Measurements from ENCODE around the gene HPSE2. TPM values are rescaled to one million over a fixed set of nuclear protein-coding genes. Genes with fewer than 3 reads are reported as not detected.

The HPSE2 gene
- total and polyA plus RNA-seq, 2 donors (not counting 1 experiment from before 2014, with no cell fraction given), result not detected

DNA sequence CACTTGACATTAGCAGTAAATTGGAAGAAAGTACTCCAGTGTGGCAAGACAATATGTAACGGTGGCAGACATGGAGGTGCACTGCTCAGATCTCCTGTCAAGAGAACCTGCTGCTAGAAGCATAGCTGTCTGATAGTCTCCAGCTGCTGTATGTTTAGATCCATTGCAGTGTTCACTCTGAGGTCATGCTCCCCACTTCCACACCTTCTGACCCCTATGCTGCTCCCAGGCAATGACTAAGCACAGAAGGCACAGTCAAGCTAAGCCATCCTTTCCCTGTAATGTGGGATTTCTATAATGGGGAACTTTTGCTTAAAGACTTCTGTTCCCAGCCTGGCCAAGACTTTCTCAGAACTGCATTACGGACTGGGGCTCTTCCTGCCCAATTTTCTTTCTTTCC, 315.8 kb downstream of the HPSE2 start:
- H3K36me3 ChIP-seq (replicated peaks in 1 of 2; ENCODE audit: control extremely low read depth in 1 of 2, control insufficient read depth in 1 of 2, extremely low read depth in 1 of 2, insufficient read depth in 2 of 2, low read length in 1 of 2), result no peaks in the 10 kb centered on the region
- intact Hi-C loops (cut with micrococcal nuclease), result no loop called here
- no peak overlapping the region for H3K27ac Mint-ChIP-seq
- ATAC-seq (ENCODE audit: low read depth) (no peak), DNase-seq (no peak)
- TF ChIP-seq, protein P1, sequence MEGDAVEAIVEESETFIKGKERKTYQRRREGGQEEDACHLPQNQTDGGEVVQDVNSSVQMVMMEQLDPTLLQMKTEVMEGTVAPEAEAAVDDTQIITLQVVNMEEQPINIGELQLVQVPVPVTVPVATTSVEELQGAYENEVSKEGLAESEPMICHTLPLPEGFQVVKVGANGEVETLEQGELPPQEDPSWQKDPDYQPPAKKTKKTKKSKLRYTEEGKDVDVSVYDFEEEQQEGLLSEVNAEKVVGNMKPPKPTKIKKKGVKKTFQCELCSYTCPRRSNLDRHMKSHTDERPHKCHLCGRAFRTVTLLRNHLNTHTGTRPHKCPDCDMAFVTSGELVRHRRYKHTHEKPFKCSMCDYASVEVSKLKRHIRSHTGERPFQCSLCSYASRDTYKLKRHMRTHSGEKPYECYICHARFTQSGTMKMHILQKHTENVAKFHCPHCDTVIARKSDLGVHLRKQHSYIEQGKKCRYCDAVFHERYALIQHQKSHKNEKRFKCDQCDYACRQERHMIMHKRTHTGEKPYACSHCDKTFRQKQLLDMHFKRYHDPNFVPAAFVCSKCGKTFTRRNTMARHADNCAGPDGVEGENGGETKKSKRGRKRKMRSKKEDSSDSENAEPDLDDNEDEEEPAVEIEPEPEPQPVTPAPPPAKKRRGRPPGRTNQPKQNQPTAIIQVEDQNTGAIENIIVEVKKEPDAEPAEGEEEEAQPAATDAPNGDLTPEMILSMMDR (IDR thresholded peaks at IDR 0.05), result no peak
- no peak for TF ChIP-seq EZH2 (IDR thresholded peaks at IDR 0.05; ENCODE audit: borderline replicate concordance, insufficient read depth, low read depth, low read length, poor library complexity, severe bottlenecking)
- no peaks in the 10 kb centered on the region for H3K9me3 Mint-ChIP-seq (ENCODE audit: insufficient read depth)
- no peak overlapping the region for H3K4me2 ChIP-seq (replicated peaks; ENCODE audit: low read depth, low read length, poor library complexity, severe bottlenecking)
- H3K9ac ChIP-seq (ENCODE audit: low read length), result no peak overlapping the region
- H3K27ac ChIP-seq (ENCODE audit: low read length in 2 of 2), result no peak overlapping the region
- CTCF ChIA-PET, result no interaction called here
- H3K79me2 ChIP-seq (ENCODE audit: control insufficient read depth, insufficient read depth, low read length), result no peaks in the 10 kb centered on the region
- 79% methylated on average over 2 of the region's 2 CpGs for WGBS (ENCODE audit: insufficient coverage)
- POLR2A ChIA-PET, result no interaction called here
- no peaks in the 10 kb centered on the region for H4K20me1 ChIP-seq (ENCODE audit: control insufficient read depth, insufficient read depth, low read length, poor library complexity, severe bottlenecking)
- no peaks in the 10 kb centered on the region for H3K4me1 ChIP-seq (ENCODE audit: control insufficient read depth in 2 of 2, insufficient read depth in 2 of 2, low read length in 2 of 2)
- peaks cover 4% of the 10 kb centered on the region for H3K27me3 Mint-ChIP-seq
- no peak overlapping the region for H3K4me3 ChIP-seq (ENCODE audit: control extremely low read depth in 1 of 5, extremely low read depth in 1 of 5, insufficient read depth in 1 of 5, low read depth in 2 of 5, low read length in 4 of 5)
- no peak overlapping the region for H3K4me3 Mint-ChIP-seq
- H2AFZ ChIP-seq (ENCODE audit: insufficient read depth, low read depth, low read length, poor library complexity, severe bottlenecking), result no peak overlapping the region
- H3K9me3 ChIP-seq (ENCODE audit: control extremely low read depth in 1 of 3, control insufficient read depth in 2 of 3, insufficient read depth in 1 of 3, low read length in 2 of 3), result no peaks in the 10 kb centered on the region
- H3K27me3 ChIP-seq (replicated peaks in 1 of 4; ENCODE audit: control extremely low read depth in 1 of 4, control insufficient read depth in 3 of 4, insufficient read depth in 4 of 4, low read length in 3 of 4), result no peaks in the 10 kb centered on the region
- H3K4me1 Mint-ChIP-seq, result no peaks in the 10 kb centered on the region

DNA sequence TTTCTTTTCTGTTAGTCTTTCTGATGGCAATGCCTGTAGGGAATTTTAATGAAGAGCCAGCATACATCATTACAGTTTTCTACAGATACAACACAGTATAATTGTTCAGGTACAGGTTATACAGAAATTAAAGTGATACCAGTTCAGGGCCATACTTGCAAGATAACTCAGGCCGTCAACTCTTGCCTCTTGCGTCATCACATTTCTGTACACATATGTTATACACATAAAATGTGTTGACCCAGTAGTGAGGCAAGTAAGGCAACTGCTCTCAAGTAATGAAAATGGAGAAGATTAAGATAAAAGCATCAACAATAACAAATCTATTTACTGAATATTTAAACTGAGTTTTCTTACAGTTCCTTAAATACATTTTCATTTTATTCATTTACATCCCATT, 317.8 kb downstream of the HPSE2 start:
- ChIA-PET POLR2A (no interaction called here), CTCF (no interaction called here)
- Histone ChIP-seq H3K27ac (ENCODE audit: low read length in 2 of 2) (no peak overlapping the region), H3K27me3 (replicated peaks in 1 of 4; ENCODE audit: control extremely low read depth in 1 of 4, control insufficient read depth in 3 of 4, insufficient read depth in 4 of 4, low read length in 3 of 4) (no peaks in the 10 kb centered on the region), H4K20me1 (ENCODE audit: control insufficient read depth, insufficient read depth, low read length, poor library complexity, severe bottlenecking) (no peaks in the 10 kb centered on the region), H3K9ac (ENCODE audit: low read length) (no peak overlapping the region), H3K9me3 (ENCODE audit: control extremely low read depth in 1 of 3, control insufficient read depth in 2 of 3, insufficient read depth in 1 of 3, low read length in 2 of 3) (no peaks in the 10 kb centered on the region), H3K4me2 (replicated peaks; ENCODE audit: low read depth, low read length, poor library complexity, severe bottlenecking) (no peak overlapping the region), H3K4me1 (ENCODE audit: control insufficient read depth in 2 of 2, insufficient read depth in 2 of 2, low read length in 2 of 2) (no peaks in the 10 kb centered on the region), H2AFZ (ENCODE audit: insufficient read depth, low read depth, low read length, poor library complexity, severe bottlenecking) (no peak overlapping the region), H3K36me3 (replicated peaks in 1 of 2; ENCODE audit: control extremely low read depth in 1 of 2, control insufficient read depth in 1 of 2, extremely low read depth in 1 of 2, insufficient read depth in 2 of 2, low read length in 1 of 2) (no peaks in the 10 kb centered on the region), H3K79me2 (ENCODE audit: control insufficient read depth, insufficient read depth, low read length) (no peaks in the 10 kb centered on the region), H3K4me3 (ENCODE audit: control extremely low read depth in 1 of 5, extremely low read depth in 1 of 5, insufficient read depth in 1 of 5, low read depth in 2 of 5, low read length in 4 of 5) (no peak overlapping the region)
- no peaks in the 10 kb centered on the region for H3K9me3 Mint-ChIP-seq (ENCODE audit: insufficient read depth)
- no peak overlapping the region for H3K4me3 Mint-ChIP-seq
- ATAC-seq (ENCODE audit: low read depth) (no peak), DNase-seq (no peak)
- TF ChIP-seq, protein P1 (IDR thresholded peaks at IDR 0.05), result no peak
- TF ChIP-seq EZH2 (IDR thresholded peaks at IDR 0.05; ENCODE audit: borderline replicate concordance, insufficient read depth, low read depth, low read length, poor library complexity, severe bottlenecking), result no peak
- WGBS (ENCODE audit: insufficient coverage), result no CpG with 5 or more reads among the region's 2 CpGs
- peaks cover 4% of the 10 kb centered on the region for H3K27me3 Mint-ChIP-seq
- intact Hi-C loops (cut with micrococcal nuclease), result no loop called here
- H3K4me1 Mint-ChIP-seq, result no peaks in the 10 kb centered on the region
- no peak overlapping the region for H3K27ac Mint-ChIP-seq
